ENCODE data around the gene MSH3. TPM values are rescaled to one million over a fixed set of nuclear protein-coding genes. Genes with fewer than 3 reads are reported as not detected.
"Not testable (repeated sequence)": the region's sequence is repeated elsewhere in the genome, so short reads cannot be mapped to it uniquely, and the experiment has no call there.

MSH3 gene
- total RNA-seq, 1 donor from 2014 or later, result 17.0 TPM

GRCh38 chr5:80870442-80870841 is 216.0 kb downstream of the MSH3 start:
- H3K4me1 ChIP-seq, result no peaks in the 10 kb centered on the region
- DNase-seq (no peak), ATAC-seq (no peak)
- intact Hi-C loops (cut with DNase I), result no loop called here
- no peaks in the 10 kb centered on the region for H3K9me3 ChIP-seq
- H3K27me3 ChIP-seq (ENCODE audit: low read depth), result no peaks in the 10 kb centered on the region
- no peak overlapping the region for H3K27ac ChIP-seq
- peaks cover 22% of the 10 kb centered on the region for H3K36me3 ChIP-seq
- no peak for TF ChIP-seq CTCF (IDR thresholded peaks at IDR 0.05)
- no peak overlapping the region for H3K4me3 ChIP-seq

DNA sequence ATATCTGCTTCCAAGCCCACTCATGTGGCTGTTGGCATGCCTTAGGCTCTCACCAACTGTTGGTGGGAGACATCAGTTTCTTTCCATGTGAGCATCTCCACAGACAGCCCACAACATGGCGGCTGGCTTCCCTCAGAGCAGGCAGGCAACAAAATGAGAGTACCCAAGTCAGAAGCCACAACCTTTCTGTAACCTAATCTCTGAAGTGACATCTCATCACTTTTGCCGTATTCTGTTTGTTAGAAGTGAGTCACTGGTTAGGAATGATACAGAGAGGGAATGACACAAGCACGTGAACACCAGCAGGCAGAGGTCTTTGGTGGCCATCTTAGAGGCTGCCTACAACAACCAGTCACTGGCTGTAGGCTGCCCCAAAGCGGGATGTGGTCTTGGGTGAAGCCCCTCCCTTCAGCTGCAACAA is 217.1 kb downstream of the MSH3 start:
- intact Hi-C loops (cut with DNase I), result no loop called here
- Histone ChIP-seq H3K4me1 (no peaks in the 10 kb centered on the region), H3K36me3 (peaks cover 30% of the 10 kb centered on the region), H3K27ac (no peak overlapping the region), H3K9me3 (no peaks in the 10 kb centered on the region), H3K4me3 (no peak overlapping the region), H3K27me3 (ENCODE audit: low read depth) (no peaks in the 10 kb centered on the region)
- no peak for ATAC-seq
- TF ChIP-seq CTCF (IDR thresholded peaks at IDR 0.05), result no peak
- no peak for DNase-seq

- Histone ChIP-seq H3K27me3 (ENCODE audit: low read depth) (no peaks in the 10 kb centered on the region), H3K4me1 (no peaks in the 10 kb centered on the region), H3K9me3 (no peaks in the 10 kb centered on the region), H3K4me3 (no peak overlapping the region), H3K27ac (no peak overlapping the region), H3K36me3 (peaks cover 38% of the 10 kb centered on the region)
- DNase-seq (no peak), ATAC-seq (no peak)
- no peak for TF ChIP-seq CTCF (IDR thresholded peaks at IDR 0.05)
- intact Hi-C loops (cut with DNase I), result no loop called here
Measured at GRCh38 chr5:80874162-80874561, 219.7 kb downstream of the MSH3 start.

GRCh38 chr5:80877592-80877991 is 223.1 kb downstream of the MSH3 start:
- TF ChIP-seq CTCF (IDR thresholded peaks at IDR 0.05), result no peak

DNA sequence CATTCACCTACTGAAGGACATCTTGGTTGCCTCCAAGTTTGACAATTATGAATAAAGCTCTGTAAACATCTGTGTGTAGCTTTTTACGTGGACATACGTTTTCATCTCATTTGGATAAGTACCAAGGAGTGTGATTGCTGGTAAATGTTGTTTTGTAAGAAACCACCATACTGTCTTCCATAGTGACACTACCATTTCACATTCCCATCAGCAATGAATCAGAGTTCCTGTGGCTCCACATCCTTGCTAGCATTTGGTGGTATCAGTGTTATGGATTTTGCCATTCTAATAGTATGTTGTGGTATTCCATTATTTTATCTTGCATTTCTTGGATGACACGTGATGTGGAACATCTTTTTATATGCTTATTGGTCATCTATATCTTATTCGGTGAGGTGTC is 227.3 kb downstream of the MSH3 start:
- ATAC-seq, result no peak
- Histone ChIP-seq H3K9me3 (no peaks in the 10 kb centered on the region), H3K36me3 (peaks cover 15% of the 10 kb centered on the region), H3K4me1 (no peaks in the 10 kb centered on the region), H3K4me3 (no peak overlapping the region), H3K27ac (no peak overlapping the region), H3K27me3 (ENCODE audit: low read depth) (no peaks in the 10 kb centered on the region)
- intact Hi-C loops (cut with DNase I), result no loop called here
- TF ChIP-seq CTCF (IDR thresholded peaks at IDR 0.05), result no peak
- DNase-seq, result no peak

More at GRCh38 chr5:80877592-80877991, 223.1 kb downstream of the MSH3 start:
- Histone ChIP-seq H3K9me3 (no peaks in the 10 kb centered on the region), H3K27ac (no peak overlapping the region), H3K4me3 (no peak overlapping the region), H3K4me1 (no peaks in the 10 kb centered on the region), H3K27me3 (ENCODE audit: low read depth) (no peaks in the 10 kb centered on the region), H3K36me3 (peaks cover 45% of the 10 kb centered on the region)
- intact Hi-C loops (cut with DNase I), result no loop called here
- ATAC-seq, result no peak
- DNase-seq, result no peak

DNA sequence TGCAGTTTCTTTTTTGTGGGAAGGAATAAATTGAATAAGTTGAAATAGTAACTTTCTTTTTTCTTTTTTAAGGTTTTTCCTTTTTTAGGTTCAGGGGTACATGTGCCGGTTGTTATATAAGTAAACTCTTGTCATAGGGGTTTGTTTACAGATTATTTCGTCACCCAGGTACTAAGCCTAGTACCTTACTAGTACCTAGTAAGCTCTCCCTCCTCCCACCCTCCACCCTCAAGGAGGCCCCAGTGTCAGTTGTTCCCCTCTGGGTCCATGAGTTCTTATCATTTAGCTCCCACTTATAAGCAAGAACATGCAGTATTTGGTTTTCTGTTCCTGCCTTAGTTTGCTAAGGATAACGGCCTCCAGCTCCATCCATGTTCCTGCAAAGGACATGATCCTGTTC is 228.9 kb downstream of the MSH3 start:
- H3K36me3 ChIP-seq; H3K27me3 ChIP-seq (ENCODE audit: low read depth); H3K27ac ChIP-seq; ATAC-seq; intact Hi-C loops (cut with DNase I); H3K4me1 ChIP-seq; H3K4me3 ChIP-seq; DNase-seq; H3K9me3 ChIP-seq: not testable (repeated sequence)

Data from lower lobe of right lung (tissue), 2 donors.